Naive thymus-derived CD4-positive, alpha-beta T cell (primary cell): Measurements from ENCODE around the gene PITPNB. TPM values are rescaled to one million over a fixed set of nuclear protein-coding genes. Genes with fewer than 3 reads are reported as not detected.
A peak's percentile ranks its signal among the peaks of the same experiment; 100 is the strongest.

Source experiments
- ATAC-seq: fragments of 150-1000 bp; cut with Tn5 transposase; 2 replicates; pipeline ENCODE4 v1.10.0; 2021; ENCODE audit warnings: mild to moderate bottlenecking, moderate library complexity
- CTCF ChIA-PET: fragments of 350-600 bp; sonication (Branson Sonifier 250); formaldehyde crosslinking; loops from one replicate; lab custom pipeline; 2021; ENCODE audit warnings: antibody characterized with exemption; lab: Charles Lee
- POLR2A ChIA-PET: fragments of 350-600 bp; sonication (Branson Sonifier 250); formaldehyde crosslinking; loops from one replicate; lab custom pipeline; 2021; ENCODE audit warnings: antibody characterized with exemption, inconsistent platforms; lab: Charles Lee
- DNase-seq, 9 donors: peaks; one replicate each; pipeline versions ENCODE4 v3.0.0 to v3.0.0-alpha.2; 2020 to 2022; ENCODE audit warnings: mixed read lengths in 1 of 9
- H3K27ac ChIP-seq: one replicate; pipeline ENCODE4 v1.7.0; 2013; ENCODE audit warnings: mild to moderate bottlenecking, low read depth, low read length, moderate library complexity
- H3K27me3 ChIP-seq, 2 donors: one replicate each; pipeline ENCODE4 v1.7.0; 2013; ENCODE audit warnings: low read length in 2 of 2, mild to moderate bottlenecking in 2 of 2, moderate library complexity in 2 of 2; ENCODE audit not compliant: control insufficient read depth in 2 of 2, insufficient read depth in 2 of 2
- H3K36me3 ChIP-seq, 3 experiments: 1 replicate in 2 of 3; 2 replicates in 1 of 3; pipeline ENCODE4 v1.7.0; 2013; ENCODE audit warnings: low read length in 3 of 3, mild to moderate bottlenecking in 3 of 3, moderate library complexity in 1 of 3; ENCODE audit not compliant: insufficient read depth in 3 of 3, control insufficient read depth in 2 of 3
- H3K4me1 ChIP-seq, 2 donors: one replicate each; pipeline ENCODE4 v1.7.0; 2013; ENCODE audit warnings: low read length in 2 of 2, mild to moderate bottlenecking in 2 of 2, moderate library complexity in 1 of 2; ENCODE audit not compliant: control insufficient read depth in 2 of 2, insufficient read depth in 2 of 2
- H3K4me3 ChIP-seq: 2 replicates; pipeline ENCODE4 v1.7.0; 2013; ENCODE audit warnings: mild to moderate bottlenecking, low read length
- H3K9me3 ChIP-seq, 3 experiments: 1 replicate in 2 of 3; 2 replicates in 1 of 3; pipeline ENCODE4 v1.7.0; 2013; ENCODE audit warnings: low read length in 3 of 3; ENCODE audit not compliant: control insufficient read depth in 2 of 3
- H3K27ac Mint-ChIP-seq, 9 donors: one replicate each; pipeline ENCODE4 v1.8.0; 2020 to 2022; ENCODE audit warnings: mixed read lengths in 9 of 9, mild to moderate bottlenecking in 8 of 9, moderate library complexity in 5 of 9, inconsistent platforms in 2 of 9
- H3K27me3 Mint-ChIP-seq, 5 donors: one replicate each; pipeline ENCODE4 v1.8.0; 2021 to 2022; ENCODE audit warnings: mixed read lengths in 5 of 5, mild to moderate bottlenecking in 1 of 5
- H3K36me3 Mint-ChIP-seq, 5 donors: one replicate each; pipeline ENCODE4 v1.8.0; 2020 to 2022; ENCODE audit warnings: mixed read lengths in 5 of 5, mild to moderate bottlenecking in 3 of 5, inconsistent platforms in 1 of 5
- H3K4me1 Mint-ChIP-seq, 7 donors: one replicate each; pipeline ENCODE4 v1.8.0; 2020 to 2022; ENCODE audit warnings: mixed read lengths in 7 of 7, mild to moderate bottlenecking in 3 of 7, inconsistent platforms in 1 of 7
- H3K4me3 Mint-ChIP-seq, 10 donors: one replicate each; pipeline ENCODE4 v1.8.0; 2020 to 2022; ENCODE audit warnings: mild to moderate bottlenecking in 10 of 10, mixed read lengths in 10 of 10, moderate library complexity in 6 of 10, inconsistent platforms in 2 of 10
- H3K9me3 Mint-ChIP-seq, 11 donors: one replicate each; pipeline ENCODE4 v1.8.0; 2020 to 2022; ENCODE audit warnings: mixed read lengths in 11 of 11, mild to moderate bottlenecking in 4 of 11, inconsistent platforms in 1 of 11, moderate library complexity in 1 of 11
- intact Hi-C, 2 donors: fragments of 100-400 bp; cut with micrococcal nuclease; formaldehyde crosslinking; loops; one replicate each; pipeline ENCODE4 v1.15.1; 2023
- polyA plus RNA-seq, 2 donors: library from polyadenylated mRNA; unstranded; fragments of 300-500 nt; fragmentation: Illumina TruSeq; gene quantifications; one replicate each; pipeline ENCODE4 v1.2.3, GENCODE V29; 2021
- total RNA-seq, 6 experiments: library from RNA in 5 of 6; stranded (reverse) in 5 of 6; gene quantifications; 1 replicate in 5 of 6; 2 replicates in 1 of 6; pipeline ENCODE4 v1.2.3 and lab custom pipeline; 2021 to 2026

The PITPNB gene
- total and polyA plus RNA-seq, 7 experiments from 2014 or later, result 56.3 to 98.8 (median 62.8) TPM

- ChIA-PET POLR2A (no interaction called here), CTCF (interaction anchor here (0.9 to 2.2 kb wide), 11 partner anchors 10 to 704 kb away, joined by 3 to 9 read pairs (median 4); no protein-coding TSS in a partner anchor)
- Mint-ChIP-seq H3K4me1 (peaks cover 0 to 18% (median 6%) of the 10 kb centered on the region in 7 donors), H3K27me3 (no peaks in the 10 kb centered on the region), H3K9me3 (no peaks in the 10 kb centered on the region), H3K36me3 (peaks cover 4 to 30% (median 10%) of the 10 kb centered on the region in 5 donors), H3K27ac (peak overlapping the region in 2 of 9 donors; percentile 18 to 33), H3K4me3 (no peak overlapping the region)
- DNase-seq (peak in 7 of 9 donors; percentile 21 to 53 (median 36)), ATAC-seq (peak; percentile 67)
- intact Hi-C loops, result loop anchor here (1.0 to 2.0 kb wide), 4 partner anchors 33 to 708 kb away; partner anchors contain the start of gene PITPNB (in 1 of the 2)
- H3K36me3 ChIP-seq, result peaks cover 0 to 39% (median 7%) of the 10 kb centered on the region in 3 experiments
- H3K27ac ChIP-seq, result no peak overlapping the region
- no peak overlapping the region for H3K4me3 ChIP-seq
- no peaks in the 10 kb centered on the region for H3K4me1 ChIP-seq
- H3K27me3 ChIP-seq, result no peaks in the 10 kb centered on the region
- H3K9me3 ChIP-seq, result no peaks in the 10 kb centered on the region
These were observed 32.8 kb downstream of the PITPNB start for GRCh38 chr22:27885977-27886842.

DNA sequence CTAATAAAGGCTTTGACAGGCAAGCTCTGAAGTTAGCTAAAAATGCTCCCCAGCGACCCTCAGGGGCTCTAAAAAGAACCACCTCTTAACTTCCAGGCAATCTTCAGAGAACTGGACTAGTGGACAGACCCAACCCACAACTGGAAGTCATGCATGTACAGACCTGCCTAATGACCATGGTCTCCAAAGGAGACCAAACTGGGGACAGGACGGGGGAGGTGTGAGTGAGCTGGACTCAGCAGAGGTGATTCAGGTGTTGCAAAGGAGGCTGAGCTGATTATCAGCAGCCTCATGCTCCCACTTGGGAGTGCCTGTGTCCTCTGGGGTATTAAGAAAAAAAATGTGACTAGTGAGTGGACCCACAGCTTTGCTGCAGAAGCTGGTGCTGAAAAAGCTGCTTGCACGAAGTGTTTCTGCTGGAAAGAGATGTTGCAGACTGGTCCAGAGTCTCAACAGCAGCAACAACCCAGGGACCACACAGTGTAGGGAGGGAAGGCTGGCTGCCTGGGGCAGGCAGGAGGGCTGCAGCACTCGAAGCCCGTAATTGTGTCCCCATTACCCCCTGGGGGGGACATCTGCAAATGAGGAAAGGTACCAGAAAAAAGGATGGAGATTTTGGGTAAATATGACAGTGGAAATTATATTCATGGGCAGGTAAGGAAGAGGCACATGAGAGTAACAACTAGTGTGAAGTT is 35.3 kb downstream of the PITPNB start:
- no peak for DNase-seq
- Mint-ChIP-seq H3K27me3 (no peaks in the 10 kb centered on the region), H3K36me3 (peaks cover 4 to 17% (median 6%) of the 10 kb centered on the region in 5 donors), H3K4me3 (no peak overlapping the region), H3K4me1 (peaks cover 4 to 20% (median 16%) of the 10 kb centered on the region in 7 donors), H3K27ac (no peak overlapping the region), H3K9me3 (no peaks in the 10 kb centered on the region)
- no peaks in the 10 kb centered on the region for H3K27me3 ChIP-seq
- H3K27ac ChIP-seq, result no peak overlapping the region
- ATAC-seq, result no peak
- peaks cover 0 to 21% (median 0%) of the 10 kb centered on the region in 3 experiments for H3K36me3 ChIP-seq
- ChIA-PET POLR2A (interaction anchor here (0.8 kb wide), 1 partner anchor 24 kb away, joined by 3 read pairs; no protein-coding TSS in a partner anchor), CTCF (interaction anchor here (0.7 to 1.5 kb wide), 7 partner anchors 9 to 136 kb away, joined by 3 to 5 read pairs (median 3); no protein-coding TSS in a partner anchor)
- no peaks in the 10 kb centered on the region for H3K9me3 ChIP-seq
- H3K4me1 ChIP-seq, result no peaks in the 10 kb centered on the region
- no peak overlapping the region for H3K4me3 ChIP-seq
- intact Hi-C loops, result loop anchor here in 1 of 2 donors (5.0 kb wide), 1 partner anchor 33 kb away; the partner anchor contains the start of gene PITPNB

DNA sequence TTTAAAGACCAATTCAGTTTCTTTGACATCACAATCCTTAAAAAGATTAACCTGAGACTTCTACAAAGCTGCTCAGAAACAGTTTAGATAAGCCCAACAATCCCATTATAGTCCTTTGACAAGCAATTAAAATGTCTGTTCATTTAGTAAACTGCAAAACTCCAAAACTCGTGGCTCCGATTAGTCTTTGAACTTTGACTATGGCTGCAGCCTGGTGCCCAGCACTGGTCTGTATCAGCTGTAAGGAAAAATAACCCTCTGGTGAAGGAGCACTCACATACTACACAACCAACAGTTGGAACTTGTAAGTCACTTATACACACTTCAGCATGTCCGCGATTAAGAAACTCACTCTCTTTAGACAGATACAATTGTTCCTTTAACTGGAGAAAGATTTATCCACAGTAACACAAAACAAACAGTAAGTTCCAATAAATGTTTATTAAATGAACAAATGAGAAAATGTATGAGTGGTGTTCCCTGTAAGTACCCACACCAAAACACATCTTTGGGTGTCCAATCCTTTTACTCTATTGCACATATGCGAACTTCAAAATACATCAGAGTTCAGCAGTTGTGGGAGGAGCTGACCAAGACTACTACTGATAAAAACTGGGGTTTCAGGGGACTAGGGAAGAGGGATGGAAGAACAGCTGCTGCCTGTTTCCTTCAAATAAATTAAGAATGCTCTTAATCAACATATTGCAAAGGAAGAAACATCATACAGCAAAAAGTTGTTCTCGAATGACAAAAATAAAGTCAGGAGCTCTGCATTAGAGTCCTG is 36.4 kb downstream of the PITPNB start:
- Histone ChIP-seq H3K9me3 (no peaks in the 10 kb centered on the region), H3K36me3 (peaks cover 0 to 12% (median 0%) of the 10 kb centered on the region in 3 experiments), H3K27ac (no peak overlapping the region), H3K4me3 (no peak overlapping the region), H3K27me3 (no peaks in the 10 kb centered on the region), H3K4me1 (no peaks in the 10 kb centered on the region)
- no peaks in the 10 kb centered on the region for H3K27me3 Mint-ChIP-seq
- intact Hi-C loops, result loop anchor here in 1 of 2 donors (5.0 kb wide), 1 partner anchor 35 kb away; the partner anchor contains the start of gene PITPNB
- H3K9me3 Mint-ChIP-seq, result no peaks in the 10 kb centered on the region
- ATAC-seq (no peak), DNase-seq (no peak)
- H3K27ac Mint-ChIP-seq, result no peak overlapping the region
- H3K4me1 Mint-ChIP-seq, result peaks cover 5 to 29% (median 21%) of the 10 kb centered on the region in 7 donors
- ChIA-PET POLR2A (no interaction called here), CTCF (interaction anchor here (0.7 to 1.5 kb wide), 3 partner anchors 17 to 136 kb away, joined by 3 to 5 read pairs (median 3); no protein-coding TSS in a partner anchor)
- H3K36me3 Mint-ChIP-seq, result peaks cover 0 to 9% (median 5%) of the 10 kb centered on the region in 5 donors
- no peak overlapping the region for H3K4me3 Mint-ChIP-seq

DNA sequence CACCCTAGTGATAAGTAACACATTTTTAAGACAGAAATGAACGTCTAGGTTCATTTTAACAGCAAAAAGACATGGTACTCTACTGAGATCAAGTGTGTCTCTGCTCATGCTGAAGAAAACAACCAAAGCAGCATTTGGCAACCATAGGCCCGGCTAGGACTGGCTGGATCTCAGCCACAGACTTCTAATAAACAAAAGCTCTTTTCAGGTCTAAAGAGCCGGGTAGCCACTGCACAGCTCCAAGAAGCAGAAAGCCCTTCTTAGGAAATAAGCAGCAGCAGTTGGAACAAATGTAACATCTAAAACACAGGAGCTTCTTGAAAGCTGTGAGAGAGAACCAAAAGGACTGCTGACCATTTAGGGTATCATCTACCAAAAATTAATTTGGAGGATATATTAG is 37.6 kb downstream of the PITPNB start:
- Histone ChIP-seq H3K36me3 (peaks cover 0 to 11% (median 0%) of the 10 kb centered on the region in 3 experiments), H3K4me3 (no peak overlapping the region), H3K27ac (no peak overlapping the region), H3K9me3 (no peaks in the 10 kb centered on the region), H3K27me3 (no peaks in the 10 kb centered on the region), H3K4me1 (peaks cover 0 to 8% of the 10 kb centered on the region in 2 donors)
- POLR2A ChIA-PET, result no interaction called here
- Mint-ChIP-seq H3K9me3 (no peaks in the 10 kb centered on the region), H3K36me3 (peaks cover 0 to 9% (median 5%) of the 10 kb centered on the region in 5 donors), H3K27me3 (no peaks in the 10 kb centered on the region), H3K4me3 (no peak overlapping the region), H3K27ac (no peak overlapping the region), H3K4me1 (peaks cover 0 to 34% (median 20%) of the 10 kb centered on the region in 7 donors)
- no peak for DNase-seq
- no peak for ATAC-seq
- intact Hi-C loops, result loop anchor here (1.0 to 5.0 kb wide), 2 partner anchors 36 to 128 kb away; partner anchors contain the start of gene PITPNB (in 1 of the 2)
- CTCF ChIA-PET, result interaction anchor here (0.5 to 1.9 kb wide), 7 partner anchors 10 to 710 kb away, joined by 3 to 4 read pairs (median 3); no protein-coding TSS in a partner anchor

GRCh38 chr22:27880778-27881394 is 38.2 kb downstream of the PITPNB start:
- DNase-seq (peak in 5 of 9 donors; percentile 26 to 38 (median 38)), ATAC-seq (peak; percentile 76)
- no peaks in the 10 kb centered on the region for H3K27me3 Mint-ChIP-seq
- intact Hi-C loops, result loop anchor here (1.0 to 5.0 kb wide), 3 partner anchors 36 to 713 kb away; partner anchors contain the start of gene PITPNB (in 1 of the 2)
- CTCF ChIA-PET, result interaction anchor here (0.7 to 1.9 kb wide), 5 partner anchors 10 to 130 kb away, joined by 3 to 4 read pairs (median 3); no protein-coding TSS in a partner anchor
- peaks cover 2 to 37% (median 24%) of the 10 kb centered on the region in 7 donors for H3K4me1 Mint-ChIP-seq
- POLR2A ChIA-PET, result no interaction called here
- Histone ChIP-seq H3K4me1 (peaks cover 0 to 13% of the 10 kb centered on the region in 2 donors), H3K9me3 (no peaks in the 10 kb centered on the region), H3K27me3 (no peaks in the 10 kb centered on the region), H3K27ac (no peak overlapping the region), H3K4me3 (no peak overlapping the region), H3K36me3 (peaks cover 0 to 11% (median 0%) of the 10 kb centered on the region in 3 experiments)
- peak overlapping the region in 2 of 9 donors; percentile 2 to 11 for H3K27ac Mint-ChIP-seq
- peaks cover 0 to 11% (median 4%) of the 10 kb centered on the region in 5 donors for H3K36me3 Mint-ChIP-seq
- no peaks in the 10 kb centered on the region for H3K9me3 Mint-ChIP-seq
- H3K4me3 Mint-ChIP-seq, result no peak overlapping the region
